PC-3 (cell line): ENCODE data around the gene DNAJC22. TPM values are rescaled to one million over a fixed set of nuclear protein-coding genes. Genes with fewer than 3 reads are reported as not detected.

ENCODE experiments used
- ATAC-seq: fragments of 200-7000 bp; cut with Tn5 transposase; 2 replicates; pipeline ENCODE4 v1.9.1; 2020; ENCODE audit warnings: mild to moderate bottlenecking, moderate library complexity
- BruUV-seq: library from RNA; stranded (reverse); fragments of 400-500 nt; replicated peaks from 2 replicates; lab custom pipeline; 2021; lab: Mats Ljungman, UMichigan
- CTCF ChIA-PET: fragments of 300-600 bp; sonication (Branson Sonifier 250); formaldehyde crosslinking; loops from one replicate; lab custom pipeline; 2022; ENCODE audit warnings: antibody characterized with exemption; lab: Charles Lee
- POLR2A ChIA-PET: fragments of 300-600 bp; sonication (Branson Sonifier 250); formaldehyde crosslinking; loops from one replicate; lab custom pipeline; 2022; ENCODE audit warnings: antibody characterized with exemption; ENCODE audit not compliant: unreplicated experiment; lab: Charles Lee
- DNase-seq: peaks from one replicate; pipeline ENCODE4 v3.0.0-alpha.2; 2015
- H2AFZ ChIP-seq: fragments of 300-600 bp; sonication (generic); 2 replicates; pipeline ENCODE4 v1.6.0; 2016; ENCODE audit warnings: antibody characterized with exemption, low read length
- H3F3A ChIP-seq: fragments of 300-600 bp; sonication (generic); one replicate; pipeline ENCODE4 v1.6.0; 2017; ENCODE audit warnings: antibody characterized with exemption, low read length, control low read depth, mild to moderate bottlenecking; ENCODE audit not compliant: unreplicated experiment
- H3K27ac ChIP-seq: fragments of 300-600 bp; sonication (generic); 2 replicates; pipeline ENCODE4 v1.5.1; 2016; ENCODE audit warnings: mild to moderate bottlenecking, low read length
- H3K27me3 ChIP-seq: fragments of 300-600 bp; sonication (generic); 2 replicates; pipeline ENCODE4 v1.6.1; 2016; ENCODE audit warnings: low read length, mixed read lengths
- H3K36me3 ChIP-seq: fragments of 300-600 bp; sonication (generic); 2 replicates; pipeline ENCODE4 v1.6.1; 2016; ENCODE audit warnings: low read depth, mixed run types, low read length, mixed read lengths
- H3K4me1 ChIP-seq: fragments of 300-600 bp; sonication (generic); 2 replicates; pipeline ENCODE4 v1.5.1; 2016; ENCODE audit warnings: low read length; ENCODE audit not compliant: insufficient read depth
- H3K4me2 ChIP-seq: fragments of 300-600 bp; sonication (generic); 2 replicates; pipeline ENCODE4 v1.6.0; 2016; ENCODE audit warnings: low read length
- H3K4me3 ChIP-seq: fragments of 300-600 bp; sonication (generic); 2 replicates; pipeline ENCODE4 v1.5.1; 2016; ENCODE audit warnings: mild to moderate bottlenecking, low read length, mixed read lengths
- H3K79me2 ChIP-seq: fragments of 300-600 bp; sonication (generic); 2 replicates; pipeline ENCODE4 v1.6.1; 2017; ENCODE audit warnings: low read length, mixed read lengths
- H3K9ac ChIP-seq: fragments of 300-600 bp; sonication (generic); 2 replicates; pipeline ENCODE4 v1.6.0; 2016; ENCODE audit warnings: mild to moderate bottlenecking, low read length
- H3K9me2 ChIP-seq: fragments of 300-600 bp; sonication (generic); replicated peaks from 2 replicates; pipeline ENCODE4 v1.6.1; 2016; ENCODE audit warnings: mixed run types, low read length, mixed read lengths
- H3K9me3 ChIP-seq: fragments of 300-600 bp; sonication (generic); 2 replicates; pipeline ENCODE4 v1.6.1; 2016; ENCODE audit warnings: low read length, mixed read lengths
- H4K20me1 ChIP-seq: fragments of 300-600 bp; sonication (generic); 2 replicates; pipeline ENCODE4 v1.6.1; 2016; ENCODE audit warnings: low read length, mixed read lengths
- EZH2 ChIP-seq: fragments of 300-600 bp; sonication (generic); IDR thresholded peaks from one replicate; pipeline ENCODE4 v1.6.1; 2017; ENCODE audit warnings: antibody characterized with exemption, mild to moderate bottlenecking, low read length; ENCODE audit not compliant: unreplicated experiment
- EZH2phosphoT487 ChIP-seq: fragments of 300-600 bp; sonication (generic); IDR thresholded peaks from 2 replicates; pipeline ENCODE4 v1.6.1; 2018; ENCODE audit warnings: mild to moderate bottlenecking, antibody characterized with exemption, low read length, borderline replicate concordance
- intact Hi-C: fragments of 100-400 bp; cut with micrococcal nuclease; formaldehyde crosslinking; loops from 2 replicates; pipeline ENCODE4 v1.9.0; 2023
- total RNA-seq: library from RNA; depleted of rRNA; stranded (reverse); fragments of >200 nt; gene quantifications from 2 replicates; pipeline ENCODE4 v1.2.3, GENCODE V29; 2014
- TF ChIP-seq, protein P1 (sequence below): fragments of 300-600 bp; sonication (generic); conservative IDR thresholded peaks from 2 replicates; pipeline ENCODE4 v1.5.1; 2017; ENCODE audit warnings: antibody characterized with exemption, low read depth, mild to moderate bottlenecking, low read length

DNAJC22 gene
- total RNA-seq, 1 experiment from 2014 or later, result 12.9 TPM

DNA sequence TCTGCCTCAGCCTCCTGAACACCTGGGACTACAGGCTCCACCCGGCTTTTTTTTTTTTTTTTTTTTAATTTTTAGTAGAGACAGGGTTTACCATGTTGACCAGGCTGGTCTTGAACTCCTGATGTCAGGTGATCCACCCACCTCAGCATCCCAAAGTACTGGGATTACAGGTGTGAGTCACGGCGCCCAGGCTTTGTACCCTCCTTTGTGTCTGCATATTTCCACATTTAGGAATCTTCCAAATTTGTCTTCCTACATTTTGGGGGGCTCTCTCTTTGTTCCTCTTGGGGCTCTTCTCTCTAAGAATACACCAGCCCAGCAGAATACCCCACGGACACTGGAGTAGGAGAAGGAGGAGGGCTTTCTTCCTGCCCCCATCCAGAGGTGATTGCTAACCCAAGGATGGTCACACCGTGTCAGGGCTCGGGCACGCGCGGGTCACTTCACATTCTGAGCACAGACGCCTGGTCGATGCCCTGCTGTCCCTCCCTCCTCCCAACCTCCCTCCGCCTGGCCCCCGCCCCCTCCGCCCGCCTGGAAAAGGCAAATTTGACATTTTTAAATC lies 2.1 kb upstream of the DNAJC22 start:
- no peaks in the 10 kb centered on the region for H4K20me1 ChIP-seq

DNA sequence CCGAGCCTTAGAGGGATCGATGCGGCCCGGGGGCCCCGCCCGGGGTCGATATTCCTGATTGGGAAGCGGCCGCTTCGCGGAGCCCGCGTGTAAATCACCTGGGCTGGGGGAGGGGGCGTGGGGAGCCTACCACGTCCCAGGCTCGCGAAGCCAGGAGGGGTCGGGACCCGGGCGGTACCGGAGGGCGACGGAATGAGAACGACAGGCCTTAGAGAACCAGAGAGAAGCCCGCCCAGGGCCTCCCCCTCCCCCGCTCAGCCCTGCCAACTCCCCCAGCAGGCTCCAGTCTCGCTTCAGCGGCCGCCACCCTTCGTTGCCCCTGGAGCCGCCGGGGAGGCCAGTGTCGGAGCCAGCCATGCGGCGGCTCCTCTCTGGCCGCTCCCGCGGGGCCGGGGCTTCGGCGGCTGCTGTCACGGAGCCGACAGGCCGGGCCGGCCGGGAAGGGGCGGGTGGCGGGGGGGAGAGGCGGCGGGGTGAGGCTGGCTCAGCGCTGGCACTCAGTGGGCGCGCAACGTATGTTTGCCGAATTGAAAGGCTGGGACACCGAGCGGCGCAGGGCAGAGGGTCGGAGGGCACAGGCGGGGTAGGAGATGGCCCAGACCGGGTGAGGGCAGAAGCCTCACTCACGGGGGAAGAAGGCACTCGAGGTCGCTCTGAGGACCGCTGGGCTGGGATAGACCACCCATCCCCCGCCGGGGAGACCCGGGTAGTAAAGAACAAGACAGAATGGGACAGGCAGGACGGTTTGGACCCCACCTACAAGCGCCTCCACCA lies 1.4 kb upstream of the DNAJC22 start:
- Histone ChIP-seq H3K27me3 (peaks cover 21% of the 10 kb centered on the region), H3K4me2 (peak overlapping the region; percentile 87), H3K9me3 (no peaks in the 10 kb centered on the region), H3K79me2 (peaks cover 7% of the 10 kb centered on the region; the same call in 1 of the 2 replicates), H2AFZ (peak overlapping the region; percentile 81; the same call in 1 of the 2 replicates), H3K9ac (no peak overlapping the region), H3F3A (no peaks in the 10 kb centered on the region), H3K27ac (no peak overlapping the region), H3K4me1 (peaks cover 38% of the 10 kb centered on the region), H3K36me3 (no peaks in the 10 kb centered on the region), H3K9me2 (no peaks in the 10 kb centered on the region), H3K4me3 (peak overlapping the region; percentile 70), H4K20me1 (no peaks in the 10 kb centered on the region)
- intact Hi-C loops, result no loop called here
- CTCF ChIA-PET, result no interaction called here
- no peak for TF ChIP-seq EZH2phosphoT487
- TF ChIP-seq, protein P1, sequence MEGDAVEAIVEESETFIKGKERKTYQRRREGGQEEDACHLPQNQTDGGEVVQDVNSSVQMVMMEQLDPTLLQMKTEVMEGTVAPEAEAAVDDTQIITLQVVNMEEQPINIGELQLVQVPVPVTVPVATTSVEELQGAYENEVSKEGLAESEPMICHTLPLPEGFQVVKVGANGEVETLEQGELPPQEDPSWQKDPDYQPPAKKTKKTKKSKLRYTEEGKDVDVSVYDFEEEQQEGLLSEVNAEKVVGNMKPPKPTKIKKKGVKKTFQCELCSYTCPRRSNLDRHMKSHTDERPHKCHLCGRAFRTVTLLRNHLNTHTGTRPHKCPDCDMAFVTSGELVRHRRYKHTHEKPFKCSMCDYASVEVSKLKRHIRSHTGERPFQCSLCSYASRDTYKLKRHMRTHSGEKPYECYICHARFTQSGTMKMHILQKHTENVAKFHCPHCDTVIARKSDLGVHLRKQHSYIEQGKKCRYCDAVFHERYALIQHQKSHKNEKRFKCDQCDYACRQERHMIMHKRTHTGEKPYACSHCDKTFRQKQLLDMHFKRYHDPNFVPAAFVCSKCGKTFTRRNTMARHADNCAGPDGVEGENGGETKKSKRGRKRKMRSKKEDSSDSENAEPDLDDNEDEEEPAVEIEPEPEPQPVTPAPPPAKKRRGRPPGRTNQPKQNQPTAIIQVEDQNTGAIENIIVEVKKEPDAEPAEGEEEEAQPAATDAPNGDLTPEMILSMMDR, result no peak
- TF ChIP-seq EZH2, result no peak
- ATAC-seq (peak; percentile 3), DNase-seq (peak; percentile 23)
- POLR2A ChIA-PET, result no interaction called here
- no TSS peak for BruUV-seq

More for the DNA sequence above, 2.1 kb upstream of the DNAJC22 start:
- Histone ChIP-seq H3K27me3 (peaks cover 21% of the 10 kb centered on the region), H3K36me3 (no peaks in the 10 kb centered on the region), H3F3A (no peaks in the 10 kb centered on the region), H3K27ac (no peak overlapping the region), H3K9me3 (no peaks in the 10 kb centered on the region), H3K4me2 (peak overlapping the region; percentile 77), H3K4me1 (peaks cover 38% of the 10 kb centered on the region), H3K9ac (no peak overlapping the region), H3K79me2 (peaks cover 7% of the 10 kb centered on the region; the same call in 1 of the 2 replicates), H3K9me2 (no peaks in the 10 kb centered on the region), H3K4me3 (peak overlapping the region; percentile 49; the same call in 1 of the 2 replicates), H2AFZ (peak overlapping the region; percentile 47; the same call in 1 of the 2 replicates)
- ChIA-PET POLR2A (no interaction called here), CTCF (interaction anchor here (0.6 kb wide), 1 partner anchor 169 kb away, joined by 6 read pairs; no protein-coding TSS in a partner anchor)
- ATAC-seq (no peak), DNase-seq (no peak)
- no TSS peak for BruUV-seq
- intact Hi-C loops, result no loop called here
- TF ChIP-seq EZH2phosphoT487, result no peak
- TF ChIP-seq EZH2, result no peak
- TF ChIP-seq, protein P1, result no peak
